ENCODE measurements around the gene CAMKV. TPM values are rescaled to one million over a fixed set of nuclear protein-coding genes. Genes with fewer than 3 reads are reported as not detected.

The CAMKV gene
- total RNA-seq, 1 donor from 2014 or later: 12.1 TPM

DNA sequence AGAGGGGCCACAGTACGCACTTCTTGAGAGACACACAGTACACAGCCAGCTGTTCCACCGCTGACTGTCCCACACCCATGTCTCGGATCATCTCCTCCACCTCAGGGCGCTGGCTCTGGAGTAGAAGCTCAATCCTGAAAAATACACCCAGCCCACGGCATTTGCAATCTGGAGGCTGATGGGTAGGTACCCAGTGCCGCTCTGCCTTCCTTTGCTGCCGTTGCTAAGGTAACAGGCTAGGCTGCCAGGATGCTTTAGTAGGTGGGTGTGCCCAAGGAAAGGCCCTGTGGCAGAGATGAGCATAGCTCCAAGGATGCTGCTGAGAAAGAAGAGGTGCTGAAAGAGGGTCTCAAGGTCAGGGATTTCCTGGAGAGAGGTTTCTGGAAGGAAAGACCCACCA, 27.9 kb downstream of the CAMKV start:
- Histone ChIP-seq H4K20me1 (ENCODE audit: low read depth) (no peaks in the 10 kb centered on the region), H2AFZ (replicated peaks) (no peak overlapping the region), H3K27me3 (no peaks in the 10 kb centered on the region), H3K4me3 (no peak overlapping the region), H3K4me1 (no peaks in the 10 kb centered on the region), H3K36me3 (no peaks in the 10 kb centered on the region), H3F3A (ENCODE audit: low read depth) (no peaks in the 10 kb centered on the region), H3K4me2 (no peak overlapping the region), H3K79me2 (ENCODE audit: low read depth) (no peaks in the 10 kb centered on the region), H3K9me3 (ENCODE audit: low read depth) (no peaks in the 10 kb centered on the region), H3K27ac (no peak overlapping the region), H3K9ac (no peak overlapping the region)
- TF ChIP-seq, protein P1, sequence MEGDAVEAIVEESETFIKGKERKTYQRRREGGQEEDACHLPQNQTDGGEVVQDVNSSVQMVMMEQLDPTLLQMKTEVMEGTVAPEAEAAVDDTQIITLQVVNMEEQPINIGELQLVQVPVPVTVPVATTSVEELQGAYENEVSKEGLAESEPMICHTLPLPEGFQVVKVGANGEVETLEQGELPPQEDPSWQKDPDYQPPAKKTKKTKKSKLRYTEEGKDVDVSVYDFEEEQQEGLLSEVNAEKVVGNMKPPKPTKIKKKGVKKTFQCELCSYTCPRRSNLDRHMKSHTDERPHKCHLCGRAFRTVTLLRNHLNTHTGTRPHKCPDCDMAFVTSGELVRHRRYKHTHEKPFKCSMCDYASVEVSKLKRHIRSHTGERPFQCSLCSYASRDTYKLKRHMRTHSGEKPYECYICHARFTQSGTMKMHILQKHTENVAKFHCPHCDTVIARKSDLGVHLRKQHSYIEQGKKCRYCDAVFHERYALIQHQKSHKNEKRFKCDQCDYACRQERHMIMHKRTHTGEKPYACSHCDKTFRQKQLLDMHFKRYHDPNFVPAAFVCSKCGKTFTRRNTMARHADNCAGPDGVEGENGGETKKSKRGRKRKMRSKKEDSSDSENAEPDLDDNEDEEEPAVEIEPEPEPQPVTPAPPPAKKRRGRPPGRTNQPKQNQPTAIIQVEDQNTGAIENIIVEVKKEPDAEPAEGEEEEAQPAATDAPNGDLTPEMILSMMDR (IDR thresholded peaks at IDR 0.05): no peak
- no peak for TF ChIP-seq EZH2phosphoT487 (IDR thresholded peaks at IDR 0.05)
- no peak for DNase-seq (ENCODE audit: low spot score)
- peaks cover 11% of the 10 kb centered on the region for H3K36me3 Mint-ChIP-seq
- no peak overlapping the region for H3K4me3 Mint-ChIP-seq
- no peak overlapping the region for H3K27ac Mint-ChIP-seq
- peaks cover 5% of the 10 kb centered on the region for H3K4me1 Mint-ChIP-seq
- no peaks in the 10 kb centered on the region for H3K9me3 Mint-ChIP-seq
- peaks cover 6% of the 10 kb centered on the region for H3K27me3 Mint-ChIP-seq (ENCODE audit: insufficient read depth, low read depth)

DNA sequence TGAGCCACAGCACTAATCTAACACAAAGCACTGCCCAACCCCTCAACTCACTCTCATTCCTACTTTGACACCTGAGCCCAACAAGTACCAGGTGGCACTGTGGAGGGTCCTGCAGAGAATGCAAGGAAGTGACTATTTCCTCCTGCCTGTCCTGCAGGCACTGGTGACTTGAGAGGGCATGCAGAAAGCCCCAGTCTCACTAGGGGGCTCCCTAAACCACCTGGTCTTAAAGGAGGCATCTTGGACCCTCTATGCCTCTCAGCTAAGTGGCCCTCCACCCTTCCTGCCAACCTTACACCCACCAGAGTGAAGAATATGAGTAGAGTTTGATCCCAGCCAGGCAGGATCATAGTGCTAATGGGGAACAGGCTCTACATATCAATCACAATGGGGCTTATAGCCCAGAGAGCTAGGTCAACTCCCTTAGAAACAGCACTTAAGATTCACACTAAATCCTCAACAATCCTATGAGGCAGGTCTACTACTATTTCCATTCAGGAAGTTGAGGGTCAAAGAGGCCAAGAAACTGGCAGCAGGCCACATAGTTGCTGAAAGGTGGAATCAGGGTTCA, 28.5 kb downstream of the CAMKV start:
- no peaks in the 10 kb centered on the region for H3K36me3 ChIP-seq
- no peak overlapping the region for H2AFZ ChIP-seq (replicated peaks)
- no peak overlapping the region for H3K4me3 Mint-ChIP-seq
- peaks cover 11% of the 10 kb centered on the region for H3K36me3 Mint-ChIP-seq
- H3K9me3 Mint-ChIP-seq: no peaks in the 10 kb centered on the region
- H3K27me3 Mint-ChIP-seq (ENCODE audit: insufficient read depth, low read depth): peaks cover 6% of the 10 kb centered on the region
- peaks cover 5% of the 10 kb centered on the region for H3K4me1 Mint-ChIP-seq
- H3K27ac ChIP-seq: no peak overlapping the region
- no peaks in the 10 kb centered on the region for H3K27me3 ChIP-seq
- H3K27ac Mint-ChIP-seq: no peak overlapping the region
- peak; percentile 45 for DNase-seq (ENCODE audit: low spot score)
- H3K9ac ChIP-seq: no peak overlapping the region
- no peaks in the 10 kb centered on the region for H4K20me1 ChIP-seq (ENCODE audit: low read depth)
- H3K4me2 ChIP-seq: no peak overlapping the region
- H3F3A ChIP-seq (ENCODE audit: low read depth): no peaks in the 10 kb centered on the region
- no peaks in the 10 kb centered on the region for H3K79me2 ChIP-seq (ENCODE audit: low read depth)
- H3K9me3 ChIP-seq (ENCODE audit: low read depth): no peaks in the 10 kb centered on the region
- H3K4me1 ChIP-seq: no peaks in the 10 kb centered on the region
- no peak overlapping the region for H3K4me3 ChIP-seq
- TF ChIP-seq EZH2phosphoT487 (IDR thresholded peaks at IDR 0.05): no peak
- TF ChIP-seq, protein P1 (IDR thresholded peaks at IDR 0.05): peak; percentile 50

DNA sequence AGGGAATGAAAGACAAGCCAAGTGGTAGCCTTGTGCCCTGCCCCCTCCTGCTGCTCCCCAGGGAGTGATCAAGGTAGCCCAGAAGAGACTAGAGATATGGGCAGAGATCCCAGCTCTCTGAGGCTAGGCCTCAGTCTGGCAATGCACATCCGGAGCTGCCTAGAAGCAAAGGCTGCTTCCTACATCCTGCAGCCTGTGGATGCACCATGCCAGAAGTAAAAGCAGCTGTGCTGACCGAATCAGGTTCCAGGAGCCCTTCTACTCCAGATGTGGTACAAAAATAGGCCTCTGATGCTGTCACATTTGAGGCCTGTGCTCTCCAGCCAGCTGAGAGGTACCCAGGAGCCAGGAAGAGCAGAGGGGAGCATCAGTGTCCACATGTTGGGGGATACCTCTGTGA, 29.3 kb downstream of the CAMKV start:
- no peak for DNase-seq (ENCODE audit: low spot score)
- no peak overlapping the region for H3K4me3 Mint-ChIP-seq
- peaks cover 11% of the 10 kb centered on the region for H3K36me3 Mint-ChIP-seq
- Histone ChIP-seq H3K9me3 (ENCODE audit: low read depth) (no peaks in the 10 kb centered on the region), H3K27me3 (no peaks in the 10 kb centered on the region), H3K4me1 (no peaks in the 10 kb centered on the region), H4K20me1 (ENCODE audit: low read depth) (no peaks in the 10 kb centered on the region), H3F3A (ENCODE audit: low read depth) (no peaks in the 10 kb centered on the region), H3K4me3 (no peak overlapping the region), H3K79me2 (ENCODE audit: low read depth) (no peaks in the 10 kb centered on the region), H3K9ac (no peak overlapping the region), H3K36me3 (no peaks in the 10 kb centered on the region), H3K27ac (no peak overlapping the region), H3K4me2 (no peak overlapping the region), H2AFZ (replicated peaks) (no peak overlapping the region)
- no peaks in the 10 kb centered on the region for H3K9me3 Mint-ChIP-seq
- TF ChIP-seq EZH2 (IDR thresholded peaks at IDR 0.05) (no peak), EZH2phosphoT487 (IDR thresholded peaks at IDR 0.05) (no peak)
- TF ChIP-seq, protein P1 (IDR thresholded peaks at IDR 0.05): no peak
- H3K27ac Mint-ChIP-seq: no peak overlapping the region
- H3K4me1 Mint-ChIP-seq: peaks cover 2% of the 10 kb centered on the region
- H3K27me3 Mint-ChIP-seq (ENCODE audit: insufficient read depth, low read depth): peaks cover 6% of the 10 kb centered on the region
